A549 (cell line): Measurements from ENCODE around the gene TIGD3.

Experiments
- E2F6 ChIP-seq: IDR thresholded peaks from 2 replicates; pipeline ENCODE4 v1.6.1; 2012; ENCODE audit warnings: low read depth, borderline replicate concordance
- ESRRA ChIP-seq: fragments of 150-350 bp; IDR thresholded peaks from 2 replicates; pipeline ENCODE4 v1.6.1; 2014; ENCODE audit warnings: mild to moderate bottlenecking, low read length, borderline replicate concordance
- HDAC2 ChIP-seq: fragments of 200-600 bp; sonication (generic); IDR thresholded peaks from 2 replicates; pipeline ENCODE4 v1.6.1; 2016
- MYC ChIP-seq: IDR thresholded peaks from 2 replicates; pipeline ENCODE4 v1.6.1; 2012; ENCODE audit warnings: mild to moderate bottlenecking, inconsistent platforms, low read length, improper control_type of control experiment, borderline replicate concordance
- POLR2A ChIP-seq: IDR thresholded peaks from 2 replicates; pipeline ENCODE4 v1.6.1; 2012; ENCODE audit warnings: mild to moderate bottlenecking, low read length
- RAD21 ChIP-seq, 2 experiments: fragments of >200 bp in 1 of 2; sonication (Bioruptor Twin) in 1 of 2; formaldehyde crosslinking in 1 of 2; IDR thresholded peaks in 1 of 2; conservative IDR thresholded peaks in 1 of 2; 2 replicates in 1 of 2; 3 replicates in 1 of 2; pipeline ENCODE4 v1.6.1; 2012 to 2018; ENCODE audit warnings: inconsistent platforms in 1 of 2
- REST ChIP-seq: fragments of 200-600 bp; sonication (generic); IDR thresholded peaks from 2 replicates; pipeline ENCODE4 v1.6.1; 2016; ENCODE audit warnings: antibody characterized with exemption, mild to moderate bottlenecking, moderate library complexity
- SMC3 ChIP-seq: fragments of >200 bp; sonication (Bioruptor Twin); formaldehyde crosslinking; IDR thresholded peaks from 3 replicates; pipeline ENCODE4 v1.6.1; 2018; ENCODE audit warnings: inconsistent platforms
- USF2 ChIP-seq: fragments of 450-650 bp; IDR thresholded peaks from 2 replicates; pipeline ENCODE4 v1.6.1; 2014; ENCODE audit warnings: antibody characterized with exemption
- TF ChIP-seq, protein P1 (sequence below): fragments of >200 bp; sonication (Bioruptor Twin); formaldehyde crosslinking; IDR thresholded peaks from 3 replicates; pipeline ENCODE4 v1.5.1; 2016

DNA sequence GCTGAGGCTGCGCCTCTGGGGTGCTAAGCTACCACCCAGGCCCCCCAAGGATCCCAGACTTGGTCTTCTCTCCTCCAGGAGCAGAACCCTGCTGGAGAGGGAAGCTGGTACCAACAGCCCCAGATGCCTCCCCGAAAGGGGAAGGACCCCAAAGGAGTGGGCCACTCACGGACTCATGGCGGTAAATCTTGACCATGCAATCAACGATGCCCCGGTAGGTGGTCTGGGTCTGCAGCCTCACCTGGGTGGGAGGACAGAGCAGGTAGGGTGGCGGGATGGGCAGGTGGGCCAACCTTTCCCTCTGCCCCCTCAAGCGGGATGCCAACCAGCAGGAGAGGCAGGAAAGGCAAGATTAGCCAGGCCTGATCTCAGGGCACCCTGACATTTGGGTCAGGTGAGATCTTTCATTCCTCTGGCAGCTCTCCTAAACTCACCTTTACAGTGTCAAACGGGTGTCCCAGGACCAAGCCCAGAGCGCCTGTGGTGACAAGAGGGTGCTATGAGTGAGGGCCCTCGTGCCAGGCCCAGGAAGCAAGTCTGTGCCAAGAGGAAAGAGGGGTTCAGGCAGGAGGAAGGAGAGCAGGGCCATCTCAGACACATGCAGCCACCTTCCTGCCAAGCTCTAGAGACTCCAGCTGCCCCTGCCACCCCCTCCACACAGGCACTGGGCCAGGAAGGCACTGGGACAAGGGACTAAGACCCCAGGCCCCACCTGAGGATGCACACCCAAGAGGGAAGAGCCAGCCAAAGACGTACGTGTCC lies 25.3 kb downstream of the TIGD3 start:
- no peak for TF ChIP-seq HDAC2
- TF ChIP-seq, protein P1, sequence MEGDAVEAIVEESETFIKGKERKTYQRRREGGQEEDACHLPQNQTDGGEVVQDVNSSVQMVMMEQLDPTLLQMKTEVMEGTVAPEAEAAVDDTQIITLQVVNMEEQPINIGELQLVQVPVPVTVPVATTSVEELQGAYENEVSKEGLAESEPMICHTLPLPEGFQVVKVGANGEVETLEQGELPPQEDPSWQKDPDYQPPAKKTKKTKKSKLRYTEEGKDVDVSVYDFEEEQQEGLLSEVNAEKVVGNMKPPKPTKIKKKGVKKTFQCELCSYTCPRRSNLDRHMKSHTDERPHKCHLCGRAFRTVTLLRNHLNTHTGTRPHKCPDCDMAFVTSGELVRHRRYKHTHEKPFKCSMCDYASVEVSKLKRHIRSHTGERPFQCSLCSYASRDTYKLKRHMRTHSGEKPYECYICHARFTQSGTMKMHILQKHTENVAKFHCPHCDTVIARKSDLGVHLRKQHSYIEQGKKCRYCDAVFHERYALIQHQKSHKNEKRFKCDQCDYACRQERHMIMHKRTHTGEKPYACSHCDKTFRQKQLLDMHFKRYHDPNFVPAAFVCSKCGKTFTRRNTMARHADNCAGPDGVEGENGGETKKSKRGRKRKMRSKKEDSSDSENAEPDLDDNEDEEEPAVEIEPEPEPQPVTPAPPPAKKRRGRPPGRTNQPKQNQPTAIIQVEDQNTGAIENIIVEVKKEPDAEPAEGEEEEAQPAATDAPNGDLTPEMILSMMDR = no peak
- TF ChIP-seq POLR2A = no peak
- no peak for TF ChIP-seq ESRRA
- no peak for TF ChIP-seq USF2
- no peak for TF ChIP-seq REST
- no peak for TF ChIP-seq MYC
- TF ChIP-seq E2F6 = no peak
- TF ChIP-seq RAD21 (conservative IDR thresholded peaks at IDR 0.05 in 1 of 2, IDR thresholded peaks at IDR 0.05 in 1 of 2) = no peak
- TF ChIP-seq SMC3 = no peak
